Heart right ventricle (tissue), 16 donors: ENCODE measurements around the gene ZNF532. TPM values are rescaled to one million over a fixed set of nuclear protein-coding genes. Genes with fewer than 3 reads are reported as not detected.
A peak's percentile ranks its signal among the peaks of the same experiment; 100 is the strongest.
"Not testable (repeated sequence)": the region's sequence is repeated elsewhere in the genome, so short reads cannot be mapped to it uniquely, and the experiment has no call there.

Source experiments
- ATAC-seq, 8 donors: fragments of 200-7000 bp; cut with Tn5 transposase; one replicate each; pipeline ENCODE4 v1.9.1; 2020; ENCODE audit warnings: mild to moderate bottlenecking in 8 of 8, moderate library complexity in 8 of 8, moderate number of reproducible peaks in 1 of 8
- DNase-seq, 2 donors: peaks; one replicate each; pipeline ENCODE4 v3.0.0-alpha.2; 2020
- H3K27ac ChIP-seq, 10 donors: fragments of 200-600 bp; sonication (generic) in 2 of 10; one replicate each; pipeline versions ENCODE4 v1.5.0 to v1.8.0; 2020 to 2022; ENCODE audit warnings: mild to moderate bottlenecking in 3 of 10
- H3K27me3 ChIP-seq, 7 donors: fragments of 200-600 bp; one replicate each; pipeline ENCODE4 v1.8.0; 2021 to 2022; ENCODE audit warnings: mild to moderate bottlenecking in 2 of 7
- H3K36me3 ChIP-seq, 9 donors: fragments of 200-600 bp; sonication (generic) in 1 of 9; one replicate each; pipeline versions ENCODE4 v1.5.0 to v1.8.0; 2020 to 2022; ENCODE audit warnings: mild to moderate bottlenecking in 2 of 9
- H3K4me1 ChIP-seq, 9 donors: fragments of 200-600 bp; sonication (generic) in 1 of 9; one replicate each; pipeline versions ENCODE4 v1.5.0 to v1.8.0; 2020 to 2022; ENCODE audit warnings: mild to moderate bottlenecking in 4 of 9
- H3K4me3 ChIP-seq, 10 donors: fragments of 200-600 bp; sonication (generic) in 2 of 10; one replicate each; pipeline versions ENCODE4 v1.5.0 to v1.8.0; 2020 to 2022; ENCODE audit warnings: mild to moderate bottlenecking in 7 of 10, moderate library complexity in 2 of 10
- H3K9me3 ChIP-seq, 11 donors: fragments of 200-600 bp in 10 of 11; sonication (generic) in 2 of 11; one replicate each; pipeline versions ENCODE4 v1.5.0 to v1.8.0; 2013 to 2022; ENCODE audit warnings: mild to moderate bottlenecking in 2 of 11, control low read depth in 1 of 11, moderate library complexity in 1 of 11
- CTCF ChIP-seq, 9 donors: fragments of 200-600 bp; sonication (generic) in 2 of 9; IDR thresholded peaks; one replicate each; pipeline versions ENCODE4 v1.5.0 to v1.8.0; 2021 to 2022; ENCODE audit warnings: antibody characterized with exemption in 9 of 9, mild to moderate bottlenecking in 5 of 9, moderate library complexity in 1 of 9
- WGBS, 2 donors: extraction: QIAGEN DNeasy Blood & Tissue Kit; methylation state at CpG; one replicate each; pipeline ENCODE4 v1.1.7; 2013; ENCODE audit warnings: inconsistent platforms in 1 of 2; 5-methylcytosine and 5-hydroxymethylcytosine counted together
- intact Hi-C, 10 donors: fragments of 100-400 bp; cut with DNase I; formaldehyde crosslinking; loops; one replicate each; pipeline versions ENCODE4 v1.11.1 to v1.14.2; 2022
- polyA plus RNA-seq, 2 donors: library from polyadenylated mRNA; stranded (reverse); fragments of 200-250 nt; gene quantifications; one replicate each; pipeline ENCODE4 v1.2.3, GENCODE V29; 2013
- total RNA-seq, 10 donors: library from RNA; stranded (reverse); fragmentation: NEBNext Ultra II Directional in 3 of 10; extraction: Animal tissue kit (Norgen Biotek cat#: 25700) in 3 of 10; gene quantifications; one replicate each; pipeline versions ENCODE4 v1.2.1 to v1.2.4, GENCODE V29; 2021 to 2023
- donor health status: Arrhythmogenic right ventricular cardiomyopathy.
- donor health status: ischemic (EF 13 %, LVEDD 7.1; RV severe dilation, severe dysfunction).
- donor health status: healthy with polysubstance abuse.
- donor health status: DM: no; HTN: yes; CAD: no.
- donor health status: DM: no; HTN: no; CAD: no.
- donor health status: ischemic (EF 25% LVEDD 6.9; RV normal size, moderate dysfunction).
- donor health status: ischemic (EF 25% LVEDD 5.7; RV mildly dilated, moderate dysfunction).
- donor health status: healthy.
- donor health status: DM: yes; HTN: yes; CAD: no.
- donor health status: Ischemic cardiomyopathy.
- donor health status: ischemic (EF 35%, LVEDD 5.7; RV mildly dilated, moderate dysfunction).
- donor health status: nonischemic (EF 11% LVEDD 7.7; RV severe dilation, severe dysfunction).
- donor health status: DM: yes; HTN: yes; CAD: no.
- donor health status: PGD.
- donor health status: ischemic (EF 29% LVEDD 5.4; RV normal size, mild dysfunction).
- donor health status: nonischemic (EF 23%, LVEDD 6.1; RV moderate dilation, normal function).

The ZNF532 gene
- total and polyA plus RNA-seq, 12 donors, result 13.8 to 71.4 (median 64.6) TPM

DNA sequence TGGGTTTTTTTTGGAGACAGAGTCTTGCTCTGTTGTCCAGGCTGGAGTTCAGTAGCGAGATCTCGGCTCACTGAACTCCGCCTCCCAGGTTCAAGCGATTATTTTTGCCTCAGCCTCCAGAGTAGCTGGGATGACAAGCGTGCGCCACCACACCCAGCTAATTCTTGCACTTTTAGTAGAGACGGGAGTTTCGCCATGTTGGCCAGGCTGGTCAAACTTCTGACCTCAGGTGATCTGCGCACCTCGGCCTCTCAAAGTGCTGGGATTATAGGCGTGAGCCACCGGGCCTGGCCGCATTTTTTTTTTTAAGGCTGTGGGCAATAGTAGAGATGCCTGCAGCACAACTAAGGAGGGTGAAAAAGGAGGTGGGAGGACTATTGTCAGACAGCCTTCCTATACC is 41.7 kb upstream of the ZNF532 start:
- ATAC-seq (no peak), DNase-seq (no peak)
- Histone ChIP-seq H3K9me3 (no peaks in the 10 kb centered on the region), H3K27me3 (no peaks in the 10 kb centered on the region), H3K27ac (no peak overlapping the region), H3K4me3 (no peak overlapping the region), H3K4me1 (no peaks in the 10 kb centered on the region), H3K36me3 (no peaks in the 10 kb centered on the region)
- TF ChIP-seq CTCF (IDR thresholded peaks at IDR 0.05), result no peak
- intact Hi-C loops, result no loop called here
- 96 to 98% methylated on average over 13 of the region's 13 CpGs for WGBS, 2 donors

DNA sequence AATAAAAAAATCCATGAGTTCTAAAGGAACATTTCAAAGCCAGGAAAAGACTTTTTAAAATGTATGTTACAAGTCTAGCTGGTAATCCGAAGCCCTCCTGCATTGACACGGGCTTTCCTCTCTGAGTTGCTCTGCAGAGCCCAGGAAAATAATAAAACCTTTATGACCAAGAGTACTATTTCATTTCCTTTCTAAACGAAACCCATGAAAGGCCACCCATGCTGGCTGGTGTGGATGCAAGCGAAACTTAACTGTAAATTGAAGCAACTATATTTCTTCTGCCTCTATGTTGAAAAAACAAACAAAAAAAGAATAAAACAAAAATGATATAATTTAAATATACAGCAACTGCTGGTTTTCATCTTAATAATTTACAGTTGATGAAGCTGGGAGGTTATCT is 41.3 kb upstream of the ZNF532 start:
- TF ChIP-seq CTCF (IDR thresholded peaks at IDR 0.05), result no peak
- Histone ChIP-seq H3K27ac (no peak overlapping the region), H3K4me3 (no peak overlapping the region), H3K36me3 (no peaks in the 10 kb centered on the region), H3K9me3 (no peaks in the 10 kb centered on the region), H3K4me1 (no peaks in the 10 kb centered on the region), H3K27me3 (no peaks in the 10 kb centered on the region)
- WGBS, 2 donors, result 89 to 90% methylated on average over 4 of the region's 4 CpGs
- no peak for DNase-seq
- intact Hi-C loops, result no loop called here
- ATAC-seq, result no peak

DNA sequence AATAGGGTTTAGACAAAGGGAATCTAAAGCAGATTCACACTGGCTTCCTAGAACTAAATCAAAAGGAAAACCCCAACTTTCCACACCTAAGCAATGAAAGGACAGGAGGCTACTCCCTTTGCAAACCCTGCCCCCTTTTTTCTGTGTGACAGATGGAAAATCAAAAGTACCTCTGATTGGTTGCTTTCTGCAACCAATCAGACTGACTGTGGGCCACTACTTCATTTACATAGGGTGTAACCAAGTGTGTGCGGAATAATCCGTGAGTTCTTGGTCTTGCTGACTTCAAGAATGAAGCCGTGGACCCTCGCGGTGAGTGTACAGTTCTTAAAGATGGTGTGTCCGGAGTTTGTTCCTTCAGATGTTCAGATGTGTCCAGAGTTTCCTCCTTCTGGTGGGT is 37.8 kb upstream of the ZNF532 start:
- H3K9me3 ChIP-seq, H3K36me3 ChIP-seq, ATAC-seq, H3K27me3 ChIP-seq, DNase-seq, H3K4me3 ChIP-seq, H3K4me1 ChIP-seq, H3K27ac ChIP-seq, intact Hi-C loops: not testable (repeated sequence)
- 95 to 97% methylated on average over 6 of the region's 6 CpGs for WGBS, 2 donors

GRCh38 chr18:58827428-58827827 is 37.2 kb upstream of the ZNF532 start:
- TF ChIP-seq CTCF (IDR thresholded peaks at IDR 0.05), result no peak
- 98% methylated on average over 5 of the region's 5 CpGs for WGBS, 2 donors
- intact Hi-C loops, result no loop called here
- Histone ChIP-seq H3K4me3 (no peak overlapping the region), H3K9me3 (no peaks in the 10 kb centered on the region), H3K27ac (no peak overlapping the region), H3K27me3 (no peaks in the 10 kb centered on the region), H3K36me3 (no peaks in the 10 kb centered on the region), H3K4me1 (no peaks in the 10 kb centered on the region)
- ATAC-seq (no peak), DNase-seq (no peak)

DNA sequence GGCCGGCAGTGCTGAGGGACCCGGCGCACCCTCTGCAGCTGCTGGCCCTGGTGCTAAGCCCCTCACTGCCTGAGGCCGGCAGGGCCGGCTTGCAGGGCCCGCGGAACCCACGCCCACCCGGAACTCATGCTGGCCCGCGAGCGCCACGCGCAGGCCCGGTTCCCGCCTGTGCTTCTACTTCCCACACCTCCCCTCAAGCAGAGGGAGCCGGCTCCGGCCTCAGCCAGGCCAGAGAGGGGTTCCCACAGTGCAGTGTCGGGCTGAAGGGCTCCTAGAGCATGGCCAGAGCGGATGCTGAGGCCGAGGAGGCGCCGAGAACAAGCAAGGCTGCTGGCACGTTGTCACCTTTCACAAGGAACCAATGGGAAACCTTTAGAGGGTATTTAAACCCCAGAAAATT is 36.8 kb upstream of the ZNF532 start:
- Histone ChIP-seq H3K4me1 (no peaks in the 10 kb centered on the region), H3K27ac (no peak overlapping the region), H3K4me3 (no peak overlapping the region), H3K36me3 (no peaks in the 10 kb centered on the region), H3K9me3 (no peaks in the 10 kb centered on the region), H3K27me3 (no peaks in the 10 kb centered on the region)
- WGBS, 2 donors, result 99% methylated on average over 24 of the region's 24 CpGs
- no peak for TF ChIP-seq CTCF (IDR thresholded peaks at IDR 0.05)
- peak in 1 of 8 donors; percentile 34 for ATAC-seq
- intact Hi-C loops, result no loop called here
- DNase-seq, result no peak
